RWPE2 (cell line): Measurements from ENCODE around the gene HOMER1.

Experiments
- ATAC-seq: fragments of 200-7000 bp; cut with Tn5 transposase; 3 replicates; pipeline ENCODE4 v1.9.1; 2021; ENCODE audit warnings: low read depth
- DNase-seq: peaks from one replicate; pipeline ENCODE4 v3.0.0-alpha.2; 2020; ENCODE audit warnings: low spot score
- H3K27ac ChIP-seq: fragments of 450-650 bp; 2 replicates; pipeline ENCODE4 v1.5.1; 2017; ENCODE audit warnings: mild to moderate bottlenecking; ENCODE audit not compliant: poor library complexity, severe bottlenecking
- H3K27me3 ChIP-seq: fragments of 250-450 bp; sonication (Bioruptor Pico); 2 replicates; pipeline ENCODE4 v1.5.1; 2021; ENCODE audit warnings: mild to moderate bottlenecking, moderate library complexity; ENCODE audit not compliant: insufficient read depth, poor library complexity, severe bottlenecking
- H3K36me3 ChIP-seq: fragments of 250-450 bp; sonication (Bioruptor Pico); 2 replicates; pipeline ENCODE4 v1.5.1; 2020; ENCODE audit warnings: low read depth, mild to moderate bottlenecking, moderate library complexity
- H3K4me1 ChIP-seq: fragments of 250-450 bp; sonication (Bioruptor Pico); 2 replicates; pipeline ENCODE4 v1.5.1; 2021; ENCODE audit warnings: mild to moderate bottlenecking, moderate library complexity; ENCODE audit not compliant: insufficient read depth, poor library complexity, severe bottlenecking
- H3K4me3 ChIP-seq: fragments of 250-450 bp; sonication (Bioruptor Pico); 2 replicates; pipeline ENCODE4 v1.5.1; 2021; ENCODE audit warnings: mild to moderate bottlenecking, moderate library complexity; ENCODE audit not compliant: severe bottlenecking
- H3K9me3 ChIP-seq: fragments of 250-450 bp; sonication (Bioruptor Pico); 2 replicates; pipeline ENCODE4 v1.5.1; 2021; ENCODE audit warnings: mild to moderate bottlenecking, moderate library complexity; ENCODE audit not compliant: severe bottlenecking
- CTCF ChIP-seq: fragments of 450-650 bp; IDR thresholded peaks from one replicate; pipeline ENCODE4 v1.5.1; 2017; ENCODE audit warnings: mild to moderate bottlenecking, moderate library complexity; ENCODE audit not compliant: poor library complexity, severe bottlenecking

HOMER1 gene

GRCh38 chr5:79560771-79561524 lies 47.0 kb upstream of the HOMER1 start:
- DNase-seq (no peak), ATAC-seq (no peak)
- no peaks in the 10 kb centered on the region for H3K27me3 ChIP-seq
- no peak for TF ChIP-seq CTCF
- H3K4me3 ChIP-seq, result no peak overlapping the region
- H3K4me1 ChIP-seq, result no peaks in the 10 kb centered on the region
- H3K9me3 ChIP-seq, result no peaks in the 10 kb centered on the region
- H3K36me3 ChIP-seq, result no peaks in the 10 kb centered on the region
- H3K27ac ChIP-seq, result no peak overlapping the region

- no peak overlapping the region for H3K4me3 ChIP-seq
- H3K27ac ChIP-seq, result no peak overlapping the region
- no peaks in the 10 kb centered on the region for H3K4me1 ChIP-seq
These were observed 41.5 kb upstream of the HOMER1 start for GRCh38 chr5:79555418-79555817.

GRCh38 chr5:79552984-79553383 lies 39.0 kb upstream of the HOMER1 start:
- Histone ChIP-seq H3K4me3 (no peak overlapping the region), H3K4me1 (peaks cover 10% of the 10 kb centered on the region), H3K9me3 (no peaks in the 10 kb centered on the region), H3K27ac (no peak overlapping the region), H3K36me3 (no peaks in the 10 kb centered on the region), H3K27me3 (no peaks in the 10 kb centered on the region)
- ATAC-seq, result no peak
- no peak for TF ChIP-seq CTCF
- no peak for DNase-seq

More at GRCh38 chr5:79555418-79555817, 41.5 kb upstream of the HOMER1 start:
- Histone ChIP-seq H3K27me3 (no peaks in the 10 kb centered on the region), H3K9me3 (no peaks in the 10 kb centered on the region), H3K36me3 (no peaks in the 10 kb centered on the region)
- no peak for ATAC-seq
- no peak for DNase-seq
- TF ChIP-seq CTCF, result no peak

- peak; percentile 88 for ATAC-seq
- TF ChIP-seq CTCF, result no peak
- no peak overlapping the region for H3K4me3 ChIP-seq
- no peaks in the 10 kb centered on the region for H3K9me3 ChIP-seq
- peaks cover 23% of the 10 kb centered on the region for H3K4me1 ChIP-seq
- H3K27ac ChIP-seq, result peak overlapping the region; percentile 9
- DNase-seq, result no peak
- H3K27me3 ChIP-seq, result no peaks in the 10 kb centered on the region
- H3K36me3 ChIP-seq, result no peaks in the 10 kb centered on the region
These were observed 34.0 kb upstream of the HOMER1 start for GRCh38 chr5:79547982-79548381.

GRCh38 chr5:79547429-79547822 lies 33.5 kb upstream of the HOMER1 start:
- DNase-seq (no peak), ATAC-seq (peak; percentile 73)
- Histone ChIP-seq H3K4me3 (no peak overlapping the region), H3K27ac (peak overlapping the region; percentile 9), H3K9me3 (no peaks in the 10 kb centered on the region), H3K4me1 (peaks cover 23% of the 10 kb centered on the region), H3K36me3 (no peaks in the 10 kb centered on the region), H3K27me3 (no peaks in the 10 kb centered on the region)
- TF ChIP-seq CTCF, result no peak
